ENCODE measurements around the gene ZNF500. TPM values are rescaled to one million over a fixed set of nuclear protein-coding genes. Genes with fewer than 3 reads are reported as not detected.
A peak's percentile ranks its signal among the peaks of the same experiment; 100 is the strongest.

ZNF500 gene
- total RNA-seq, 6 experiments from 2014 or later = 4.5 to 6.6 (median 5.8) TPM

GRCh38 chr16:4699046-4699556, 67.9 kb downstream of the ZNF500 start:
- intact Hi-C loops (cut with DNase I) = loop anchor here in 1 of 2 donors (5.0 kb wide), 1 partner anchor 248 kb away; no protein-coding TSS in a partner anchor
- TF ChIP-seq CTCF (IDR thresholded peaks at IDR 0.05) (no peak), POLR2A (IDR thresholded peaks at IDR 0.05) (no peak)

GRCh38 chr16:4698321-4699045, 68.5 kb downstream of the ZNF500 start:
- TF ChIP-seq CTCF (IDR thresholded peaks at IDR 0.05) (no peak), POLR2A (IDR thresholded peaks at IDR 0.05) (no peak)
- H3K27ac ChIP-seq = no peak overlapping the region
- H3K9me3 ChIP-seq = no peaks in the 10 kb centered on the region
- no peak overlapping the region for H3K4me3 ChIP-seq
- DNase-seq (peak in 1 of 3 donors; percentile 52), ATAC-seq (no peak)
- peaks cover 0 to 22% (median 5%) of the 10 kb centered on the region in 4 donors for H3K4me1 ChIP-seq
- peaks cover 0 to 31% (median 3%) of the 10 kb centered on the region in 4 donors for H3K36me3 ChIP-seq
- H3K27me3 ChIP-seq = no peaks in the 10 kb centered on the region
- 80% methylated on average over 1 of the region's 36 CpGs for WGBS (ENCODE audit: insufficient coverage, low coverage, low lambda C conversion rate, missing lambda C conversion rate)
- intact Hi-C loops (cut with DNase I) = loop anchor here in 1 of 2 donors (5.0 kb wide), 1 partner anchor 249 kb away; no protein-coding TSS in a partner anchor

More at GRCh38 chr16:4699046-4699556, 67.9 kb downstream of the ZNF500 start:
- H3K4me1 ChIP-seq = peaks cover 0 to 22% (median 5%) of the 10 kb centered on the region in 4 donors
- H3K27ac ChIP-seq = no peak overlapping the region
- no peak for ATAC-seq
- DNase-seq = peak in 1 of 3 donors; percentile 28
- H3K27me3 ChIP-seq = no peaks in the 10 kb centered on the region
- 84% methylated on average over 11 of the region's 19 CpGs for WGBS (ENCODE audit: insufficient coverage, low coverage, low lambda C conversion rate, missing lambda C conversion rate)
- H3K36me3 ChIP-seq = peaks cover 0 to 31% (median 4%) of the 10 kb centered on the region in 4 donors
- no peaks in the 10 kb centered on the region for H3K9me3 ChIP-seq
- H3K4me3 ChIP-seq = no peak overlapping the region

Small RNAs within 50 kb of the gene (small RNA-seq; reads per million reads assigned to genes)
- gene RF00017 = 0 reads per million in 2 experiments

Other genes with a start within 250 kb of the ZNF500 start
- gene CDIP1, start 228.4 kb downstream of the ZNF500 start, total RNA-seq = 10 to 100 TPM; 15.7 to 23.2 (median 18.4) TPM
- under 1 TPM in 5 of 6 experiments, not detected in 1; 0.06 to 0.24 (median 0.16) TPM for gene C16orf96, start 210.8 kb downstream of the ZNF500 start, total RNA-seq
- gene UBALD1, start 152.3 kb downstream of the ZNF500 start, total RNA-seq = 10 to 100 TPM in 4 of 6 experiments, 1 to 10 TPM in 2; 6.4 to 29.5 (median 17.2) TPM
- gene MGRN1, start 142.3 kb downstream of the ZNF500 start, total RNA-seq = 10 to 100 TPM; 42.5 to 67.3 (median 49.5) TPM
- gene NUDT16L1, start 73.6 kb downstream of the ZNF500 start, total RNA-seq = 10 to 100 TPM; 17.8 to 36.3 (median 23.0) TPM
- 10 to 100 TPM in 1 of 6 experiments, 1 to 10 TPM in 5; 4.7 to 10.7 (median 7.6) TPM for gene ANKS3, start 32.9 kb downstream of the ZNF500 start, total RNA-seq
- under 1 TPM in 5 of 6 experiments, not detected in 1; 0.12 to 0.92 (median 0.42) TPM for gene DNAAF8, start 32.6 kb downstream of the ZNF500 start, total RNA-seq
- gene SEPTIN12, start 21.2 kb upstream of the ZNF500 start, total RNA-seq = not detected
- under 1 TPM in 2 of 6 experiments, not detected in 4; 0.44 to 0.95 TPM for gene SMIM22, start 28.2 kb upstream of the ZNF500 start, total RNA-seq
- 10 to 100 TPM in 5 of 6 experiments, 1 to 10 TPM in 1; 8.3 to 24.2 (median 14.0) TPM for gene ROGDI, start 35.5 kb upstream of the ZNF500 start, total RNA-seq
- gene GLYR1, start 80.1 kb upstream of the ZNF500 start, total RNA-seq = 10 to 100 TPM; 33.1 to 55.2 (median 51.2) TPM
- 10 to 100 TPM; 12.0 to 18.6 (median 16.2) TPM for gene UBN1, start 80.3 kb upstream of the ZNF500 start, total RNA-seq
- gene PPL, start 170.0 kb upstream of the ZNF500 start, total RNA-seq = 10 to 100 TPM in 4 of 6 experiments, 1 to 10 TPM in 2; 6.9 to 23.8 (median 14.4) TPM
- 1 to 10 TPM in 1 of 6 experiments, under 1 TPM in 4, not detected in 1; 0.09 to 1.1 (median 0.60) TPM for gene SEC14L5, start 191.2 kb upstream of the ZNF500 start, total RNA-seq

Measured in right lobe of liver (tissue), 6 donors.